OCI-LY1 (cell line): ENCODE measurements around the gene DNMT1.

Experiments
- H2AFZ ChIP-seq: fragments of 200-600 bp; sonication (generic), shearing (Covaris generic); 2 replicates; pipeline ENCODE4 v1.6.0; 2014; ENCODE audit warnings: antibody characterized with exemption, mild to moderate bottlenecking, low read length
- H3F3A ChIP-seq: fragments of 200-600 bp; sonication (generic), shearing (Covaris generic); 2 replicates; pipeline ENCODE4 v1.6.0; 2014; ENCODE audit warnings: mild to moderate bottlenecking, antibody characterized with exemption, low read length, moderate library complexity; ENCODE audit not compliant: insufficient read depth
- H3K27ac ChIP-seq: fragments of 200-600 bp; sonication (generic); 2 replicates; pipeline ENCODE4 v1.5.1; 2014; ENCODE audit warnings: low read length, mixed run types, mild to moderate bottlenecking, low read depth; ENCODE audit not compliant: poor library complexity, severe bottlenecking
- H3K27me3 ChIP-seq: fragments of 200-600 bp; sonication (generic); 2 replicates; pipeline ENCODE4 v1.6.0; 2014; ENCODE audit warnings: antibody characterized with exemption, mild to moderate bottlenecking, low read length, moderate library complexity; ENCODE audit not compliant: insufficient read depth
- H3K36me3 ChIP-seq: fragments of 200-600 bp; sonication (generic); 2 replicates; pipeline ENCODE4 v1.6.1; 2014; ENCODE audit warnings: mild to moderate bottlenecking, antibody characterized with exemption, low read length, moderate library complexity, mixed read lengths; ENCODE audit not compliant: insufficient read depth
- H3K4me1 ChIP-seq: fragments of 200-600 bp; sonication (generic); 2 replicates; pipeline ENCODE4 v1.5.1; 2014; ENCODE audit warnings: mild to moderate bottlenecking, low read length, moderate library complexity; ENCODE audit not compliant: insufficient read depth, severe bottlenecking
- H3K4me2 ChIP-seq: fragments of 200-600 bp; sonication (generic), shearing (Covaris generic); 2 replicates; pipeline ENCODE4 v1.6.1; 2014; ENCODE audit warnings: low read length
- H3K4me3 ChIP-seq: fragments of 200-600 bp; sonication (generic); 2 replicates; pipeline ENCODE4 v1.5.1; 2014; ENCODE audit warnings: low read length, low read depth, mild to moderate bottlenecking, mixed read lengths; ENCODE audit not compliant: poor library complexity, severe bottlenecking
- H3K79me2 ChIP-seq: fragments of 200-600 bp; shearing (Covaris generic); 2 replicates; pipeline ENCODE4 v1.6.1; 2016; ENCODE audit warnings: mixed run types, low read length, mixed read lengths; ENCODE audit not compliant: insufficient read depth
- H3K9ac ChIP-seq: fragments of 200-600 bp; sonication (generic), shearing (Covaris generic); 2 replicates; pipeline ENCODE4 v1.6.1; 2014; ENCODE audit warnings: mild to moderate bottlenecking, low read length, mixed read lengths
- H3K9me2 ChIP-seq: fragments of 200-600 bp; sonication (generic), shearing (Covaris generic); 2 replicates; pipeline ENCODE4 v1.6.1; 2014; ENCODE audit warnings: low read depth, mild to moderate bottlenecking, low read length, mixed read lengths
- H3K9me3 ChIP-seq: fragments of 200-600 bp; shearing (Covaris generic); 2 replicates; pipeline ENCODE4 v1.6.1; 2014; ENCODE audit warnings: low read length, mixed read lengths
- H4K20me1 ChIP-seq: fragments of 200-600 bp; sonication (generic), shearing (Covaris generic); 2 replicates; pipeline ENCODE4 v1.6.0; 2016; ENCODE audit warnings: mild to moderate bottlenecking, low read length; ENCODE audit not compliant: insufficient read depth
- EZH2 ChIP-seq: fragments of 200-600 bp; sonication (generic), shearing (Covaris generic); IDR thresholded peaks from 2 replicates; pipeline ENCODE4 v1.8.0; 2017; ENCODE audit warnings: borderline replicate concordance, mixed run types, mild to moderate bottlenecking, antibody characterized with exemption, low read length, moderate library complexity, mixed read lengths
- TF ChIP-seq, protein P1 (sequence below): fragments of 200-600 bp; sonication (generic), shearing (Covaris generic); IDR thresholded peaks from 2 replicates; pipeline ENCODE4 v1.5.1; 2017; ENCODE audit warnings: mild to moderate bottlenecking, antibody characterized with exemption, low read length, moderate library complexity, mixed read lengths

Gene DNMT1

DNA sequence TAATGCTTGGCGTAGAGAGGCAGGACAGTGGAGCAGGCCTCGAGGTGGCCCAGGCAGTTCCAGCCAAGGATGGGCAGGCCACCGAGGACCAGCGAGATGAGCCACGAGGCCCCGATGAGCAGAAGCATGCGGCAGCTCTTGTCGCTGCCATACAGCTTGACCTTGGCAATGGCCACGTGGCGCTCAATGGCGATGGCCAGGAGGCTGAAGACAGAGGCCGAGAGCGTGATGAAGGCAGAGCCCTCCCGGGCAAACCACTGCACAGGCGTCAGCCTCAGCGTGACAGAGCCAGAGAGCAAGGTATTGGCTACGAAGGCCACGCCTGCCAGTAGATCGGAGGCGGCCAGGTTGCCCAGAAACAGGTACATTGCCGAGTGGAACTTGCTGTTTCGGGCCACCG is 29.6 kb upstream of the DNMT1 start:
- Histone ChIP-seq H3K9me3 (no peaks in the 10 kb centered on the region), H3K4me1 (peaks cover 88% of the 10 kb centered on the region), H2AFZ (no peak overlapping the region), H3K27me3 (no peaks in the 10 kb centered on the region), H3K9me2 (no peaks in the 10 kb centered on the region), H3K27ac (peak overlapping the region; percentile 60), H3F3A (no peaks in the 10 kb centered on the region), H3K9ac (no peak overlapping the region), H4K20me1 (no peaks in the 10 kb centered on the region), H3K36me3 (peaks cover 56% of the 10 kb centered on the region), H3K4me3 (no peak overlapping the region), H3K79me2 (peaks cover 34% of the 10 kb centered on the region), H3K4me2 (no peak overlapping the region)
- TF ChIP-seq, protein P1, sequence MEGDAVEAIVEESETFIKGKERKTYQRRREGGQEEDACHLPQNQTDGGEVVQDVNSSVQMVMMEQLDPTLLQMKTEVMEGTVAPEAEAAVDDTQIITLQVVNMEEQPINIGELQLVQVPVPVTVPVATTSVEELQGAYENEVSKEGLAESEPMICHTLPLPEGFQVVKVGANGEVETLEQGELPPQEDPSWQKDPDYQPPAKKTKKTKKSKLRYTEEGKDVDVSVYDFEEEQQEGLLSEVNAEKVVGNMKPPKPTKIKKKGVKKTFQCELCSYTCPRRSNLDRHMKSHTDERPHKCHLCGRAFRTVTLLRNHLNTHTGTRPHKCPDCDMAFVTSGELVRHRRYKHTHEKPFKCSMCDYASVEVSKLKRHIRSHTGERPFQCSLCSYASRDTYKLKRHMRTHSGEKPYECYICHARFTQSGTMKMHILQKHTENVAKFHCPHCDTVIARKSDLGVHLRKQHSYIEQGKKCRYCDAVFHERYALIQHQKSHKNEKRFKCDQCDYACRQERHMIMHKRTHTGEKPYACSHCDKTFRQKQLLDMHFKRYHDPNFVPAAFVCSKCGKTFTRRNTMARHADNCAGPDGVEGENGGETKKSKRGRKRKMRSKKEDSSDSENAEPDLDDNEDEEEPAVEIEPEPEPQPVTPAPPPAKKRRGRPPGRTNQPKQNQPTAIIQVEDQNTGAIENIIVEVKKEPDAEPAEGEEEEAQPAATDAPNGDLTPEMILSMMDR: no peak
- TF ChIP-seq EZH2: no peak

DNA sequence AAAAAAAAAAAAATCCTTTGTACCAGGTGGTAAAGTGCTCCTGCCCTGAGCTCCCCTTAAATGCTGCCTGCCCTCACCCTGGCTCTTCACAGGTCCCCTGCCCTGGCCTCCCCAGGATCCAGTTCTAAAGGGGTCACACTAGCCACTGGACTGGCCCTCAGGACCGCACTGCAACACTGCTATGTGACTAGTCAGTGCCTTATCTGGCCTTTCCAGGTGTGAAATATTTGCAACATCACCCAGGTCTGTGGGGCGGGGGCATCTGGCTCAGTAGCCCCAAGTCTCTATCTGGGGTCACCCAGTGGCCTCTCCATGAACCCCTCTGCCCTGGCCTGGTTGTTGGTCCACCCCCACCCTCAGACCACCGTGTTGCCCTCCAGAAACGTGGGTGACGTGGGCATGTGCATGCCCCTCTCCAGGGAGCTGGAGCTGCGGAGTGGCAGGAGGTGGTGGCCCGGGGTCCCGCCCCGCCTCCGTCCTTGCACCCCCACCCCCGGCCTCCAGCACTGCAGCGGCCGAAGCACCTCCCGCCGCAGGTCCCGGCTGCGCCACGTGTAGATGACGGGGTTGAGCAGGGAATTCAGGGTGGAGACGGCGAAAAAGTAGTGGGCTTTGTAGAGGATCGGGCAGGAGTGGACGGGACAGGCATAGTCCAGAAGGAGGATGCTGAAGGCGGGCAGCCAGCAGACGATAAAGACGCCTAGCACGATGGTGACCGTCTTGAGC is 28.9 kb upstream of the DNMT1 start:
- Histone ChIP-seq H3K79me2 (peaks cover 29% of the 10 kb centered on the region), H3K4me3 (no peak overlapping the region)

DNA sequence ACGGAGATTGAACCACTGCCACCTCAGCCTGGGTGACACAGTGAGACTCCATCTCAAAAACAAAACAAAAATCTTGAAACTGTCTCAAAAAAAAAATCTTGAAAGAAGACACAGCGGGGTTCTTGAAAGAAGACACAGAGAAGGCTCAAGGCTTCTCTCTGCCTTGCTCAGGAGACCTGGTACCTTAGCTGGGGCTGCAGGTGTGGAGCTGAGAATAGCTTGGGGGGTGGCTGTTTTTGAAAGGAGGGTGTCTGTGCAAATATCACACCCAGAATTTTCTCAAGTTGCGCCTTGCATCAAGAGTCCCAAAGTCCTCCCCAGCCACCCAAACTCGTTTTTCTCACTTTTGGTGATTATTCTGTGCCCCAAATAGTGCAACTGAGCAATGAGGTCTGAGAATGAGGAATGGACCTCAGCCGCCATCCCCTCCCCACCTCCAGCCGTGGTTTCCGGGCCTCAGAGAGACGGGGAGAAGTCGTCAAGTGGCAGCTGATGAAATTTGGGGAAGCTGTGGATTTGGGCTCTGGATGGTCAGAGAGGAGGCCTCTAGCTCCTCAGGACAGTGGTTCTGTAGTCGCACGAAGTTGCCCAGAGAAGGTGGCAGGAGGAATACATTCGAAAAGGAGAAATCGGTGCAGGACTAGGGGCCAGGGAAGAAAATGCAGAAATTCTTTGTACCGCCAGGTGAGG is 27.6 kb upstream of the DNMT1 start:
- Histone ChIP-seq H3K79me2 (peaks cover 18% of the 10 kb centered on the region), H4K20me1 (no peaks in the 10 kb centered on the region), H3K9ac (peak overlapping the region; percentile 46; the same call in 1 of the 2 replicates), H3K9me3 (no peaks in the 10 kb centered on the region), H3K4me3 (peak overlapping the region; percentile 19), H3F3A (no peaks in the 10 kb centered on the region), H3K4me2 (peak overlapping the region; percentile 56), H3K4me1 (peaks cover 75% of the 10 kb centered on the region), H3K36me3 (peaks cover 55% of the 10 kb centered on the region), H2AFZ (no peak overlapping the region), H3K27me3 (no peaks in the 10 kb centered on the region), H3K27ac (peak overlapping the region; percentile 95), H3K9me2 (no peaks in the 10 kb centered on the region)
- TF ChIP-seq EZH2: no peak
- TF ChIP-seq, protein P1: no peak

More for the DNA sequence above, 28.9 kb upstream of the DNMT1 start:
- H3F3A ChIP-seq: no peaks in the 10 kb centered on the region
- H4K20me1 ChIP-seq: no peaks in the 10 kb centered on the region
- peaks cover 88% of the 10 kb centered on the region for H3K4me1 ChIP-seq
- peaks cover 54% of the 10 kb centered on the region for H3K36me3 ChIP-seq
- H3K27ac ChIP-seq: peak overlapping the region; percentile 95
- H3K4me2 ChIP-seq: peak overlapping the region; percentile 21; the same call in 1 of the 2 replicates
- no peak overlapping the region for H2AFZ ChIP-seq
- no peaks in the 10 kb centered on the region for H3K9me3 ChIP-seq
- no peaks in the 10 kb centered on the region for H3K27me3 ChIP-seq
- no peaks in the 10 kb centered on the region for H3K9me2 ChIP-seq
- TF ChIP-seq EZH2: no peak
- TF ChIP-seq, protein P1: no peak
- no peak overlapping the region for H3K9ac ChIP-seq
